ENCODE data around the gene INSL3.
A peak's percentile ranks its signal among the peaks of the same experiment; 100 is the strongest.

Gene INSL3

DNA sequence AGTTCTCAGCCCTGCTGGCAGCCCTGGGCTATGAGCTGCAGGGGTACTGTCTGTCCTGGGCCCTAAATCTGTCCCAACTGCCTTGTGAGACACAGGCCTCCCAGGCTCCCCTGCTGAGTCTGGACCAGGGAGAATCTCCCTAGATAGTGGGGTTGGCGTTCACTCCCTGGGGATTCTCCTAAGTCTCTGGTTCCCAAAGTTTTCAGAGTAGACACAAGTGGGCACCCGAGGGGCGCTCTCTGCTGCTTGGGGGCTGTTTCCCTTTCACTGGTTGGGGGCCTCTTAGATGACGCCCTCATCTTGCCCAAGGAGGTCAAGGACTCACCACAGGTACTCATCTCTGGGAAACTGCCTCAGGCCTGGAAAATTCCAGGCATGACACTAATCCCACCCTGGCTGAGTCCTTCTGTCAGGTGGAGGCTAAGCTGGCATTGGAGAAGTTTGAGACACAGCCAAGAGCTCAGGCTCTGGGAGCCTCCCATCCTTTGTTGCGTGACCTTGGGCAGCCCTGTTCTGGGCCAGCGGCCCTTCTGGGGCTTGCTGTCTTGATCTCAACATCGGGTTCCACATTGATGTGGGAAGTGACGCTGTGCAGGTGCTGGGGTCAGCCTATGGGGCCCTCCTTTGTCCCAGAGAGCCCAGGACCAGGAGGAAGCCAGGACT, 42.3 kb upstream of the INSL3 start:
- no peak for DNase-seq (ENCODE audit: low read depth, low spot score)
- in situ Hi-C loops (cut with HindIII; ENCODE audit: low sequenced_read_pairs), result no loop called here
- H3K4me3 ChIP-seq (ENCODE audit: low read depth, low read length), result no peak overlapping the region
- TF ChIP-seq, protein P1, sequence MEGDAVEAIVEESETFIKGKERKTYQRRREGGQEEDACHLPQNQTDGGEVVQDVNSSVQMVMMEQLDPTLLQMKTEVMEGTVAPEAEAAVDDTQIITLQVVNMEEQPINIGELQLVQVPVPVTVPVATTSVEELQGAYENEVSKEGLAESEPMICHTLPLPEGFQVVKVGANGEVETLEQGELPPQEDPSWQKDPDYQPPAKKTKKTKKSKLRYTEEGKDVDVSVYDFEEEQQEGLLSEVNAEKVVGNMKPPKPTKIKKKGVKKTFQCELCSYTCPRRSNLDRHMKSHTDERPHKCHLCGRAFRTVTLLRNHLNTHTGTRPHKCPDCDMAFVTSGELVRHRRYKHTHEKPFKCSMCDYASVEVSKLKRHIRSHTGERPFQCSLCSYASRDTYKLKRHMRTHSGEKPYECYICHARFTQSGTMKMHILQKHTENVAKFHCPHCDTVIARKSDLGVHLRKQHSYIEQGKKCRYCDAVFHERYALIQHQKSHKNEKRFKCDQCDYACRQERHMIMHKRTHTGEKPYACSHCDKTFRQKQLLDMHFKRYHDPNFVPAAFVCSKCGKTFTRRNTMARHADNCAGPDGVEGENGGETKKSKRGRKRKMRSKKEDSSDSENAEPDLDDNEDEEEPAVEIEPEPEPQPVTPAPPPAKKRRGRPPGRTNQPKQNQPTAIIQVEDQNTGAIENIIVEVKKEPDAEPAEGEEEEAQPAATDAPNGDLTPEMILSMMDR (IDR thresholded peaks at IDR 0.05; ENCODE audit: low read depth, low read length), result no peak

DNA sequence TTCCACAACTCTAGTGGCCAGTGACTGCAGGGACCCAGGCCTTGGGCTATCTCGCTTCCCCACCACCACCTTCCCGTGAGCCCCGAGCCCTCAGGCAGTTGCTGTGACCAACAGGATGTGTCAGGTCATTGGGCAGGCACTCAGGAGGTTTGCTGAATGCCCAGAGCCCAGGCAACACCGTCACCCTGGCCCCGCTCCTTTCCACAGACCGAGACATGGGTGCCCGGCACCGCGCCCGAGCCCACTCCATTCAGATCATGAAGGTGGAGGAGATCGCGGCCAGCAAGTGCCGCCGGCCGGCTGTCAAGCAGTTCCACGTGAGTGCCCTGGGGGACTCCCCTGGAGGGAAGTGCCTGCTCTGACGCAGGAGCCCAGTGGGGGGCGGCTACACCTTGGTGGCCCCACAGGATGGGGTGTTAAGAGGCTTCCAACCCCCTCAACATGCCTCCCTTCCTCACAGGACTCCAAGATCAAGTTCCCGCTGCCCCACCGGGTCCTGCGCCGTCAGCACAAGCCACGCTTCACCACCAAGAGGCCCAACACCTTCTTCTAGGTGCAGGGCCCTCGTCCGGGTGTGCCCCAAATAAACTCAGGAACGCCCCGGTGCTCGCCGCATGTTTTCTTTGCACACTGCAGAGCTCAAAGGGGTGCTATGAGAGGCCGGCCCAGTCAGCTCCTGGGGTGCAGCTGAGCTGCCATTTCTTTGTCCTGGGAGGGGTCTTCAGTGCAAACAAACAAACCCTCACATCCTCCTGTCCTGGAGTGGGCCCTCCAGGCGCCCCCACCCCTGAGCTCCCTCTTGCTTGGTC, 41.6 kb upstream of the INSL3 start:
- TF ChIP-seq, protein P1 (IDR thresholded peaks at IDR 0.05; ENCODE audit: low read depth, low read length), result no peak
- no peak for DNase-seq (ENCODE audit: low read depth, low spot score)
- H3K4me3 ChIP-seq (ENCODE audit: low read depth, low read length), result no peak overlapping the region
- in situ Hi-C loops (cut with HindIII; ENCODE audit: low sequenced_read_pairs), result no loop called here

DNA sequence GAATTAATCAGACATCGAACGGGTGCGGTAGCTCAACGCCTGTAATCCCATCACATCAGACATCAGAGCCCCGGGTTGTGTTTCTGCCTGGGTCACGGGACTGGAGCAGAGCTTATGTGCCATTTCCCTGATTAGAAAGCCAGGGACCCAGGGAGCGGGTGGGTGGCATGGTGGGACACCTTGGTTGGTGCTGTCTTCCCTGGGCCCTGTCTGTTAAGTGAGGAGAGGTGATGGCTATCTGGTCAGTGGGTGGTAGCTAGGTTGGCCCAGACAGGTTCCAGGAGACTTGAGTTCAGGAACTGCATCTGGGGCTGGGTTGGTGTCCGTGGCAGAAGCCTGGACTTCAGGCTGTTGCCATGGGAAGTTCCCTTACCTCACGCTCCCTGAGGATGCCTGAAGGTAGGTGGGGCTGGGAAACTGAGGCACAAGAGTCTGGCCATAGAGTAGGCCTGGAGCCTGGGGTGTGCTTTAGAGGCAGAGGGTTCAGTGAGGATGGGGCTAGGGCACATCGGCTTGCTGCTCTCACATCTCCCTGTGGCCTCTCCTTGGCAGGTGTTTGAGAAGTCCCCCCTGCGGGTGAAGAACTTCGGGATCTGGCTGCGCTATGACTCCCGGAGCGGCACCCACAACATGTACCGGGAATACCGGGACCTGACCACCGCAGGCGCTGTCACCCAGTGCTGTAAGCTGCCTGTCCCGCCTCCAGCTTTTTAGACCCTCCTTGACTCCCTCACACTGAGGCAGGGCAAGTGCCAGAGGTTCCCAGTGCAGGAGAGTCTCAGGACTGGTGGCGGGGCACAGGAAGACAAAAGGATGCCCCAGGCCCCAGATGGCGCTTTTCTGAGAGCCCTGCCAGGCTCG, 40.5 kb upstream of the INSL3 start:
- TF ChIP-seq, protein P1 (IDR thresholded peaks at IDR 0.05; ENCODE audit: low read depth, low read length), result no peak
- in situ Hi-C loops (cut with HindIII; ENCODE audit: low sequenced_read_pairs), result no loop called here
- DNase-seq (ENCODE audit: low read depth, low spot score), result no peak
- peak overlapping the region; percentile 100 for H3K4me3 ChIP-seq (ENCODE audit: low read depth, low read length)

DNA sequence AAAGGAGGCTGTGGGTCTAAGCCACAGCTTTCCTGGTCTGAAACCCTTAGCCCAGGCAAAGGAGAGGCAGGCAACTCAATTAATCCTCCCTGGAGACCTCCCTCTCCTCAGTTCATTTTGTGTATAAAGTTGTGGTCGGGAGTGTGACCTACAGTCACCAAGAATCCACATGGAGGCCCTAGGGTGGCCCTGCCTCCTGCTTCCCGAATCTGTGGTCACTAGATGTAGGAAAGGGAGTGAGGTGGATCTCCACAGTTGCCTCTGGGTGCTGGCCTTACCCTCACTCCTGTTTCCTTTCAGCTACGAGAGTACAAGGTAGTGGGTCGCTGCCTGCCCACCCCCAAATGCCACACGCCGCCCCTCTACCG, 39.7 kb upstream of the INSL3 start:
- TF ChIP-seq, protein P1 (IDR thresholded peaks at IDR 0.05; ENCODE audit: low read depth, low read length), result no peak
- no peak for DNase-seq (ENCODE audit: low read depth, low spot score)
- H3K4me3 ChIP-seq (ENCODE audit: low read depth, low read length), result peak overlapping the region; percentile 100
- in situ Hi-C loops (cut with HindIII; ENCODE audit: low sequenced_read_pairs), result no loop called here

DNA sequence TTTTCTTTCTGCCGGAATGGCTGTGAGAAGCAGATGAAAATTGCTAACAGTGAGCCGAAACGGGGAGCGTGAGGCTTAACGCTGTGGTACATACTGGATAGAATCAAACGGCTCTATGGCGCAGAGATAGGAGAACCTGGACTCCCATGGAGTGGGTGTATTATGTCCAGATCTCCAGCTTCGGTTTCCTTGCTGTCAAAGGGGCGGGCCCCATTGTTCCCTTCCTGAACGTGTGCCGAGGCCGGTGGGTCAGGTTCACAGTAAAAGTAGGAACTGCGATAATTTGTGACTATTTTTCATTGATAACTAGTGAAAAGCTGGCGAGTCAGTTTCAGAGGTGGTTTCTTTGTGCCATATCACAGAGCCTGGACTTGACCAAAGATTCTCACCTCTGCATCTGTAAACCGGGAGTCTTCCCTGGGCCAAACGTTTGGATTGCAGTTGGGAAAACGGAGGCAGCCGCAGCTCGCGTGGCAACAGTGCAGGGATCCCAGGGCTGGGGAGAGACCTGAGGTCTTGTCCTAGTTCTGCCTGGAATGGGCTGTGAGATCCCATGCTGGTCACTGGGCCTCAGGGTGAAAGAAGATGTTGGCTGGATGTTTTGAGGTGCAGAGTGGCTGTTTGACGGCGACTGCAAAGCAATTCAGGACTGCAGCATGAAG, 39.1 kb upstream of the INSL3 start:
- H3K4me3 ChIP-seq (ENCODE audit: low read depth, low read length), result peak overlapping the region; percentile 100
- TF ChIP-seq, protein P1 (IDR thresholded peaks at IDR 0.05; ENCODE audit: low read depth, low read length), result no peak
- no peak for DNase-seq (ENCODE audit: low read depth, low spot score)
- in situ Hi-C loops (cut with HindIII; ENCODE audit: low sequenced_read_pairs), result no loop called here

Measured in astrocyte of the spinal cord (primary cell).